Skeletal muscle tissue (tissue), 4 donors: Measurements from ENCODE around the gene TUBGCP2. TPM values are rescaled to one million over a fixed set of nuclear protein-coding genes. Genes with fewer than 3 reads are reported as not detected.
"Not testable (repeated sequence)": the region's sequence is repeated elsewhere in the genome, so short reads cannot be mapped to it uniquely, and the experiment has no call there.

ENCODE experiments used
- H3K27ac ChIP-seq: one replicate; pipeline ENCODE4 v1.7.0; 2013; ENCODE audit warnings: mild to moderate bottlenecking, low read depth, low read length, inconsistent platforms
- H3K27me3 ChIP-seq, 3 donors: one replicate each; pipeline ENCODE4 v1.7.0; 2013; ENCODE audit warnings: low read length in 3 of 3; ENCODE audit not compliant: control insufficient read depth in 3 of 3, insufficient read depth in 3 of 3
- H3K36me3 ChIP-seq, 3 donors: one replicate each; pipeline ENCODE4 v1.7.0; 2013; ENCODE audit warnings: low read length in 3 of 3; ENCODE audit not compliant: control insufficient read depth in 3 of 3, insufficient read depth in 3 of 3
- H3K4me1 ChIP-seq, 3 donors: one replicate each; pipeline ENCODE4 v1.7.0; 2013; ENCODE audit warnings: low read length in 3 of 3, mild to moderate bottlenecking in 3 of 3; ENCODE audit not compliant: control insufficient read depth in 3 of 3, insufficient read depth in 3 of 3
- H3K4me3 ChIP-seq, 3 donors: one replicate each; pipeline ENCODE4 v1.7.0; 2013; ENCODE audit warnings: low read length in 3 of 3
- H3K9ac ChIP-seq, 3 donors: one replicate each; pipeline ENCODE4 v1.7.0; 2013; ENCODE audit warnings: low read length in 3 of 3, mild to moderate bottlenecking in 3 of 3, moderate library complexity in 2 of 3, low read depth in 1 of 3
- H3K9me3 ChIP-seq, 3 donors: one replicate each; pipeline ENCODE4 v1.7.0; 2013; ENCODE audit warnings: low read length in 3 of 3; ENCODE audit not compliant: control insufficient read depth in 3 of 3
- total RNA-seq: library from RNA; depleted of rRNA; stranded (reverse); fragments of >200 nt; gene quantifications from one replicate; pipeline ENCODE4 v1.2.3, GENCODE V29; 2014
- donor health status: Osteomylitis.

Gene TUBGCP2
- total RNA-seq, 1 donor from 2014 or later: 39.7 TPM

- no peak overlapping the region for H3K27ac ChIP-seq
- peaks cover 45 to 55% (median 55%) of the 10 kb centered on the region in 3 donors for H3K27me3 ChIP-seq
- H3K4me3 ChIP-seq: peak overlapping the region in 2 of 3 donors; percentile 4 to 45
- H3K36me3 ChIP-seq: no peaks in the 10 kb centered on the region
- peaks cover 7 to 17% (median 13%) of the 10 kb centered on the region in 3 donors for H3K4me1 ChIP-seq
- H3K9ac ChIP-seq: no peak overlapping the region
- no peaks in the 10 kb centered on the region for H3K9me3 ChIP-seq
These were observed 17.0 kb upstream of the TUBGCP2 start for GRCh38 chr10:133325440-133326222.

- no peak overlapping the region for H3K4me3 ChIP-seq
- H3K9ac ChIP-seq: no peak overlapping the region
- no peaks in the 10 kb centered on the region for H3K9me3 ChIP-seq
- H3K4me1 ChIP-seq: peaks cover 5 to 14% (median 13%) of the 10 kb centered on the region in 3 donors
- H3K27me3 ChIP-seq: peaks cover 45 to 58% (median 55%) of the 10 kb centered on the region in 3 donors
- no peak overlapping the region for H3K27ac ChIP-seq
- no peaks in the 10 kb centered on the region for H3K36me3 ChIP-seq
These were observed 16.2 kb upstream of the TUBGCP2 start for GRCh38 chr10:133324857-133325260.

- peaks cover 46 to 58% (median 55%) of the 10 kb centered on the region in 3 donors for H3K27me3 ChIP-seq
- no peaks in the 10 kb centered on the region for H3K9me3 ChIP-seq
- H3K27ac ChIP-seq: no peak overlapping the region
- H3K9ac ChIP-seq: no peak overlapping the region
- peaks cover 4 to 11% (median 9%) of the 10 kb centered on the region in 3 donors for H3K4me1 ChIP-seq
- no peaks in the 10 kb centered on the region for H3K36me3 ChIP-seq
- no peak overlapping the region for H3K4me3 ChIP-seq
These were observed 15.6 kb upstream of the TUBGCP2 start for GRCh38 chr10:133324198-133324792.

- H3K36me3 ChIP-seq, H3K9me3 ChIP-seq, H3K4me3 ChIP-seq, H3K9ac ChIP-seq, H3K27ac ChIP-seq: not testable (repeated sequence)
- Histone ChIP-seq H3K4me1 (peaks cover 7 to 15% (median 14%) of the 10 kb centered on the region in 3 donors), H3K27me3 (peaks cover 34 to 46% (median 43%) of the 10 kb centered on the region in 3 donors)
These were observed 13.5 kb upstream of the TUBGCP2 start for GRCh38 chr10:133322064-133322709.

DNA sequence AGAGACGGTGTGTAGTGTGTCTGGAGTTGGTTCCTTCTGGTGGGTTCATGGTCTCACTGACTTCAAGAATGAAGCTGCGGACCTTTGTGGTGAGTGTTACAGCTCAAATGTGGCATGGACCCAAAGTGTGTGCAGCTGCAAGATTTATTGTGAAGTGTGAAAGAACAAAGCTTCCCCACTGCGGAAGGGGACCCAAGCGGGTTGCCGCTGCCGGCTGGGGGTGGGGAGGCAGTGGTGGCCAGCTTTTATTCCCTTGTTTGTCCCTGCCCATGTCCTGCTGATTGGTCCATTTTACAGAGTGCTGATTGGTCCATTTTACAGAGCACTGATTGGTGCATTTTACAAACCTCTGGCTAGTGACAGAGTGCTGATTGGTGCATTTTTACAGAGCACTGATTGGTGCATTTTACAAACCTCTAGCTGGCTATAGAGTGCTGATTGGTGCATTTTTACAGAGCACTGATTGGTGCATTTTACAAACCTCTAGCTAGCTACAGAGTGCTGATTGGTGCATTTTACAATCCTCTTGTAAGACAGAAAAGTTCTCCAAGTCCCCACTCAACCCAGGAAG lies 12.3 kb upstream of the TUBGCP2 start:
- H3K9me3 ChIP-seq, H3K9ac ChIP-seq, H3K4me3 ChIP-seq, H3K27ac ChIP-seq, H3K36me3 ChIP-seq: not testable (repeated sequence)
- peaks cover 21 to 34% (median 31%) of the 10 kb centered on the region in 3 donors for H3K27me3 ChIP-seq
- H3K4me1 ChIP-seq: peaks cover 4 to 12% (median 11%) of the 10 kb centered on the region in 3 donors

DNA sequence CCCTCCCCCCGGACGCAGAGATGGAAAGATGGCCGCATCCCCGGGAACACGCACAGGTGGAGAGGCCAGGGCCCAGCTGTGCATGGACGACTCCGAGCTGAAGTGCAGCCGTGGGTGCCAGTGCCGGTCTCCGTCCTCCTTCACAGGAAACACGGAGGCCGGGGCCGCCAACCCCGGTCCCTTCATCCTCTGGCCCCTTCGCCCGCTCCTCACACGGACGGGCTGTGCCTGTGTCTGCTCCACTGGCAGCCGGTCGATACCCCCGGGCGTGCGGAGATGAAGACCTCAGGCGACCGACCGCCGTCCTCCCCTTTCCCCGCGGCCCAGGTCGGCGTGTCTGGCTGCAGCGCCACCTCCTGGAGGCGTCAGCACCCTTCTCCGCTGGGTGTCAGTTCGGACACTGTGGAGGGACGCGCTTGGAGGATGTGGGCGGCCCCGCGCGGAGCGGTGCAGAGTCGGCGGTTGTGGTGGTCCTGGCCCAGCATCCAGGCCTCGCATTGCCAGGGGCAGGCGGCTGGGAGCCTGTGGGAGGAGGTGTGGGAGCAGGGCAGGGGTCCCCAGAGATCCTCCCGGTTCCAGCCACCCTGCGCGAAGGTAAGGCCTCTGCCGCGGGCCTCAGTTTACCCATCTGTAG lies 9.9 kb upstream of the TUBGCP2 start:
- Histone ChIP-seq H3K27ac (no peak overlapping the region), H3K9me3 (no peaks in the 10 kb centered on the region), H3K9ac (peak overlapping the region in 1 of 3 donors; percentile 33), H3K27me3 (peaks cover 13 to 23% (median 15%) of the 10 kb centered on the region in 3 donors), H3K4me1 (peaks cover 3 to 9% (median 4%) of the 10 kb centered on the region in 3 donors), H3K36me3 (no peaks in the 10 kb centered on the region), H3K4me3 (peak overlapping the region in 2 of 3 donors; percentile 27 to 35)

- no peak overlapping the region for H3K27ac ChIP-seq
- peaks cover 4 to 12% (median 11%) of the 10 kb centered on the region in 3 donors for H3K36me3 ChIP-seq
- no peak overlapping the region for H3K9ac ChIP-seq
- peaks cover 3 to 9% (median 4%) of the 10 kb centered on the region in 3 donors for H3K4me1 ChIP-seq
- H3K9me3 ChIP-seq: no peaks in the 10 kb centered on the region
- peaks cover 13 to 23% (median 13%) of the 10 kb centered on the region in 3 donors for H3K27me3 ChIP-seq
- no peak overlapping the region for H3K4me3 ChIP-seq
These were observed 8.1 kb upstream of the TUBGCP2 start for GRCh38 chr10:133316732-133317131.

DNA sequence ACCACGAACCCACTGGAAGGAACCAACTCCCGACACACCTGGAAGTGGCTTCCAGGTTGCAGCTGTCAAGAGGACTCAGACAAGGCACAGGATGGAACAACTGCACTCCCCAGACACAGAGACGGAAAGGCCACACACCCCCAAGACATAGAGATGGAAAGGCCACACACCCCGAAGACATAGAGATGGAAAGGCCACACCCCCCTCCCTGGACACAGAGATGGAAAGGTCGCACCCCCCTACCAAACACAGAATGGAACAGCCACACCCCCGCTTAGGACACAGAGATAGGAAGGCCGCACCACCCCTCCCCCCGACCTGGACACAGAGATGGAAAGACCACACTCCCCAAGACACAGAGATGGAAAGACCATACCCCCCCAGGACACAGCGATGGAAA lies 7.6 kb upstream of the TUBGCP2 start:
- H3K27me3 ChIP-seq: peaks cover 13 to 23% (median 13%) of the 10 kb centered on the region in 3 donors
- H3K27ac ChIP-seq: no peak overlapping the region
- no peak overlapping the region for H3K4me3 ChIP-seq
- H3K4me1 ChIP-seq: peaks cover 3 to 9% (median 4%) of the 10 kb centered on the region in 3 donors
- no peak overlapping the region for H3K9ac ChIP-seq
- H3K36me3 ChIP-seq: peaks cover 6 to 15% (median 15%) of the 10 kb centered on the region in 3 donors
- no peaks in the 10 kb centered on the region for H3K9me3 ChIP-seq

DNA sequence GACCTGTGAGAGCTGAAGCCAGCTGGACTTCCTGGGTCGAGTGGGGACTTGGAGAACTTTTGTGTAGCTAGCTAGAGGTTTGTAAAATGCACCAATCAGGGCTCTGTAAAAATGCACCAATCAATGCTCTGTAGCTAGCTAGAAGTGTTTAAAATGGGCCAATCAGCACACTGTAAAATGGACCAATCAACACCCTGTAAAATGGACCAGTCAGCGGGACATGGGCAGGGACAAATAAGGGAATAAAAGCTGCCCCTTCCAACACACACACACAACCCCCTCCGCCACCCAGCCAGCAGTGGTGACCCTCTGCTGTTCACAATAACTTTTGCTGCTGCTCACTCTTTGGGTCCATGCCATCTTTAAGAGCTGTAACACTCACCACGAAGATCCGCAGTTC lies 7.2 kb upstream of the TUBGCP2 start:
- Histone ChIP-seq H3K27me3 (peaks cover 13 to 21% (median 13%) of the 10 kb centered on the region in 3 donors), H3K9me3 (no peaks in the 10 kb centered on the region), H3K4me3 (no peak overlapping the region), H3K9ac (no peak overlapping the region), H3K4me1 (peaks cover 3 to 9% (median 4%) of the 10 kb centered on the region in 3 donors), H3K36me3 (peaks cover 6 to 15% (median 15%) of the 10 kb centered on the region in 3 donors), H3K27ac (no peak overlapping the region)
